Testis (tissue), 3 donors: ENCODE data around the gene OPN1LW. TPM values are rescaled to one million over a fixed set of nuclear protein-coding genes. Genes with fewer than 3 reads are reported as not detected.

Experiments
- DNase-seq: peaks from one replicate; pipeline ENCODE4 v3.0.0-alpha.2; 2019
- H3K27ac ChIP-seq, 2 donors: fragments of 200-600 bp; sonication (generic); one replicate each; pipeline ENCODE4 v1.5.1; 2019
- H3K27me3 ChIP-seq: fragments of 200-600 bp; sonication (generic); one replicate; pipeline ENCODE4 v1.5.1; 2019
- H3K36me3 ChIP-seq: fragments of 200-600 bp; sonication (generic); one replicate; pipeline ENCODE4 v1.5.1; 2017; ENCODE audit warnings: low read depth; ENCODE audit errors: missing control alignments
- H3K4me1 ChIP-seq: fragments of 200-600 bp; sonication (generic); one replicate; pipeline ENCODE4 v1.5.1; 2019
- H3K4me3 ChIP-seq, 2 donors: fragments of 200-600 bp; sonication (generic); one replicate each; pipeline ENCODE4 v1.5.1; 2017 to 2019
- H3K9me3 ChIP-seq: fragments of 200-600 bp; sonication (generic); one replicate; pipeline ENCODE4 v1.5.1; 2017
- POLR2A ChIP-seq: fragments of 450-650 bp; IDR thresholded peaks from one replicate; pipeline ENCODE4 v1.6.1; 2017; ENCODE audit warnings: antibody characterized with exemption, mild to moderate bottlenecking, moderate library complexity
- WGBS, 2 donors: methylation state at CpG; one replicate each; pipeline ENCODE4 v1.1.5; 2018; 5-methylcytosine and 5-hydroxymethylcytosine counted together
- intact Hi-C: fragments of 100-400 bp; cut with DNase I; formaldehyde crosslinking; loops from one replicate; pipeline ENCODE4 v1.15.1; 2023; ENCODE audit warnings: low total_unique reads
- polyA plus RNA-seq: library from polyadenylated mRNA; stranded (reverse); fragments of 350-450 nt; fragmentation: Illumina TruSeq; extraction: RNeasy Lipid Tissue Mini Kit (QIAGEN cat#74804); gene quantifications from one replicate; pipeline ENCODE4 v1.2.3, GENCODE V29; 2014; ENCODE audit warnings: low read depth, low replicate concordance; ENCODE audit not compliant: insufficient read depth
- total RNA-seq, 2 donors: library from RNA; depleted of rRNA; stranded (reverse); fragments of >200 nt; gene quantifications; one replicate each; pipeline ENCODE4 v1.2.3, GENCODE V29; 2016
- TF ChIP-seq, protein P1 (sequence below), 3 experiments: fragments of 450-650 bp in 2 of 3; fragments of 200-600 bp in 1 of 3; sonication (generic) in 1 of 3; IDR thresholded peaks; one replicate each; pipeline ENCODE4 v1.5.1; 2016 to 2019; ENCODE audit warnings: antibody characterized with exemption in 3 of 3, mild to moderate bottlenecking in 2 of 3, moderate library complexity in 1 of 3

Gene OPN1LW
- total and polyA plus RNA-seq, 3 donors from 2014 or later: 0.31 TPM; not detected in 2

DNA sequence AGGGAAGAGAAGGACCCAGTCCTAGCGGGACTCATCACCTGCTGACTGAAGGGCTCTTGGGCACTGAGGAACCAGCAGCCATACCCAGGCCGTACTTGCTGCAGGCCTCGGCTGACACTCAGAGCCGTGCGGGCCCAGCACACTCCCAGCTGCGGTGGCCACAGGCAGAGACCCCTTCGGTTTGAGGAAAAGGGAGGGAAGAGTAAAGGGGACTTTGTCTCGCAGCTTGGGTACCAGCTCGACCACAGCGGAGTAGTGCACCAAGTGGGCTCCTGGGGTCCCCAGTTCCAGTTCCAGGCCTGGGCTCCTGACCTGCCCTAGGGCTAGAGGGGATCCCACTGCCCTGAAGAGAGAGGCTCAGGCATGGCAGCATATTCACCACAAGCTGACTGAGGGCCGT lies 17.9 kb upstream of the OPN1LW start:
- DNase-seq: no peak
- Histone ChIP-seq H3K4me3 (no peak overlapping the region), H3K4me1 (no peaks in the 10 kb centered on the region), H3K27ac (no peak overlapping the region), H3K36me3 (no peaks in the 10 kb centered on the region), H3K9me3 (no peaks in the 10 kb centered on the region), H3K27me3 (no peaks in the 10 kb centered on the region)
- no peak for TF ChIP-seq POLR2A
- WGBS, 2 donors: 82 to 84% methylated on average over 3 to 8 of the region's 11 CpGs
- intact Hi-C loops: no loop called here

DNA sequence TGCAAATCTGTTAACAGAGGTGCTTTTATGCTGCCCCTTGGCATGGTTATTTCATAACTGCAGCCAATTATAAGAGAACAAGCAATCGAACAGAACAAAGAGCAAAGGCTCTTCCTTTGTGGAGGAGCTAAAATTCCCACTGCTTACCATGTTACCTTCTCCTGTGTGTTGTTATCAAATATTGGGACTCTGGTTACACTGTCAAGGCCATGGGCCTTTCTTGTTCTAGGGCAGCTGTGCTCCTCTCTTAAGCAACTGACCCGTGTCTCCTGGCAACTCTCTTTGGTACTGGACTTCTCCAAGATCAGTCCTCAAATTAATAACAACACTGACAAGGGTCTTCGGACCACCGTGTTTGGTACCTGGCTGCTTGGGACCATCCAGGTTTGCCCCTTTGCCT lies 12.1 kb upstream of the OPN1LW start:
- H3K36me3 ChIP-seq: no peaks in the 10 kb centered on the region
- 40 to 57% methylated on average over 4 of the region's 4 CpGs for WGBS, 2 donors
- no peak for TF ChIP-seq POLR2A
- TF ChIP-seq, protein P1, sequence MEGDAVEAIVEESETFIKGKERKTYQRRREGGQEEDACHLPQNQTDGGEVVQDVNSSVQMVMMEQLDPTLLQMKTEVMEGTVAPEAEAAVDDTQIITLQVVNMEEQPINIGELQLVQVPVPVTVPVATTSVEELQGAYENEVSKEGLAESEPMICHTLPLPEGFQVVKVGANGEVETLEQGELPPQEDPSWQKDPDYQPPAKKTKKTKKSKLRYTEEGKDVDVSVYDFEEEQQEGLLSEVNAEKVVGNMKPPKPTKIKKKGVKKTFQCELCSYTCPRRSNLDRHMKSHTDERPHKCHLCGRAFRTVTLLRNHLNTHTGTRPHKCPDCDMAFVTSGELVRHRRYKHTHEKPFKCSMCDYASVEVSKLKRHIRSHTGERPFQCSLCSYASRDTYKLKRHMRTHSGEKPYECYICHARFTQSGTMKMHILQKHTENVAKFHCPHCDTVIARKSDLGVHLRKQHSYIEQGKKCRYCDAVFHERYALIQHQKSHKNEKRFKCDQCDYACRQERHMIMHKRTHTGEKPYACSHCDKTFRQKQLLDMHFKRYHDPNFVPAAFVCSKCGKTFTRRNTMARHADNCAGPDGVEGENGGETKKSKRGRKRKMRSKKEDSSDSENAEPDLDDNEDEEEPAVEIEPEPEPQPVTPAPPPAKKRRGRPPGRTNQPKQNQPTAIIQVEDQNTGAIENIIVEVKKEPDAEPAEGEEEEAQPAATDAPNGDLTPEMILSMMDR (IDR thresholded peaks at IDR 0.05): no peak
- no peaks in the 10 kb centered on the region for H3K27me3 ChIP-seq
- no peaks in the 10 kb centered on the region for H3K9me3 ChIP-seq
- H3K4me1 ChIP-seq: no peaks in the 10 kb centered on the region
- intact Hi-C loops: no loop called here
- DNase-seq: peak; percentile 54
- no peak overlapping the region for H3K27ac ChIP-seq
- no peak overlapping the region for H3K4me3 ChIP-seq

DNA sequence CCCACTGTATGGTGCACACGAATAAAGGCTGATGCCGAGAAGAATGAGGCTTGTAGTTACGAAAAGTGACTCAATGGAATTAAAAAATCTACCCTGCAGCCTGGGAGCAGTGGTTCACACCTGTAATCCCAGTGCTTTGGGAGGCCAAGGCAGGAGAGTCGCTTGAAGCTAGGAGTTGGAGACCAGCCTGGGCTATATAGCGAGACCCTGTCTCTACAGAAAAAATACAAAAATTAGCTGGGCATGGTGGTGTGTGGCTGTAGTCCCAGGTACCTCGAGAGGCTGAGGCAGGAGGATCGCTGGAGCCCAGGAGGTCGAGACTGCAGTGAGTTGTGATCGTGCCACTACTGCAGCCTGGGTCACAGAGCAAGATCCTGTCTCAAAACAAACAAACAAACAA lies 11.7 kb upstream of the OPN1LW start:
- TF ChIP-seq, protein P1 (IDR thresholded peaks at IDR 0.05): no peak
- TF ChIP-seq POLR2A: no peak
- Histone ChIP-seq H3K4me3 (no peak overlapping the region), H3K4me1 (no peaks in the 10 kb centered on the region), H3K36me3 (no peaks in the 10 kb centered on the region), H3K27ac (no peak overlapping the region), H3K9me3 (no peaks in the 10 kb centered on the region), H3K27me3 (no peaks in the 10 kb centered on the region)
- 73 to 77% methylated on average over 7 to 9 of the region's 9 CpGs for WGBS, 2 donors
- DNase-seq: no peak
- intact Hi-C loops: no loop called here

DNA sequence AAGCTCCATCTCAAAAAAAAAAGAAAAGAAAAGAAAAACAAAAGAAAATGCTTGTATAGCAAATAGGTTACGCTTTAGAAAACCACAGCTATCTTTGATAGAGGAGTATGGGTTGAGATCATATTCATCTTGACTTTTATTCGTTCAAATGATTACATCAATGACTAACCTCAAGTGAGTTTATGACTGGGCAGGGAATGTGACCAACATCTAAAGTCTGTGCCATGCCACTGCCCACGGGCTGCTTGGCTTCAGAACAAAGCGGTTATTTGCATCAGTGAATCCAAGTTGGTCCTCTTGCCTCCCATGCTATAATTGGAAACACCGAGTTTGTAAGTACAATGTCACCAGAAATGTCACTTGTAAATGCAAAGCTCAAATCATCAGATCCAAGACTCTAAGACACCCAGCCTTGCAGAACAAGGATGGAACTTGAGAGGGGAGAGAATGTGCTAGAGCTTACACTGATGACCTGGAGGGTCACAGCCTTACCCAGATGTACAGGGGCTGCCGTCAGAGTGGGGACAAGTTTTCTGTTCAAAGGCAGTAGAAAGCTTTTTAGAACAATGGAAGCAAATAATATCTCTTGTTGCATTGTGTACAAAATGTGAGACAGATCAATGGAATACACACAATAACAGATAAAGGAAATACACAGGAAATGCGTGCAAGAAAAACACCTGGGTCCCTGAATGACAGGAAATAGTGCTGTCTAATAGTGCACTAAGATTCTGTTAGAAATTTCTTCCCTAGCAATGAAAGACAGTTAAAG lies 8.4 kb upstream of the OPN1LW start:
- DNase-seq: no peak
- WGBS, 2 donors: 49 to 70% methylated on average over 7 of the region's 7 CpGs
- Histone ChIP-seq H3K27me3 (no peaks in the 10 kb centered on the region), H3K9me3 (no peaks in the 10 kb centered on the region), H3K4me3 (no peak overlapping the region), H3K27ac (no peak overlapping the region), H3K36me3 (no peaks in the 10 kb centered on the region), H3K4me1 (no peaks in the 10 kb centered on the region)
- intact Hi-C loops: no loop called here
- TF ChIP-seq, protein P1 (IDR thresholded peaks at IDR 0.05): no peak
- no peak for TF ChIP-seq POLR2A

DNA sequence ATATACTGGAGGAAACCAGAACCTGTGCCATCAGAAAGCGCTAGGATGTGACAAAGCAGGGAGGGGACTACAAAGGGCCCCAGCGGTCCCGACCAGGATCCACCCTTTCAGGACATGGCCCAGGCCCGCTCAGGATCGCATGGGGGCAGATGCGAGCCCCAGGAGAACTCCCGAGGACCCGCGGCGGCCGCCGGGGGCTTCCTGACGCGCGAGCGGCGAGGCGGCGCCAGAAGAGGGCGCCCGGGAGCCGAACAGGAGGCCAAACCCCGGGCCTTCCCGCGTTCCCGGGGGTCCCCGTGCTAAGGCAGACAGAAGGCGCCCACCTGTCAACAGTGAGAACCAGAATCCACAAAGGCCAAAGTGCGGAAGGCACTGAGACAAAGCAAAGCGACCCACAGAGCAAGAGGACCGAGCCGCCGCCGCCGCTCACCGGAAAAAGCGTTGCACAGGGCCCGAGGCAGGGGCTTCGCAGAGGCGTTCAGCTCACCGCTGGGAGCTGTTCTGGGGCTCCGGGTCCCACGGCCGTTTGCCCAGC lies 7.3 kb upstream of the OPN1LW start:
- DNase-seq: peak; percentile 75
- H3K27me3 ChIP-seq: no peaks in the 10 kb centered on the region
- peak overlapping the region in 1 of 2 donors; percentile 29 for H3K4me3 ChIP-seq
- H3K36me3 ChIP-seq: no peaks in the 10 kb centered on the region
- peak overlapping the region; percentile 45 to 50 for H3K27ac ChIP-seq
- 3 to 9% methylated on average over 17 to 27 of the region's 44 CpGs for WGBS, 2 donors
- TF ChIP-seq, protein P1 (IDR thresholded peaks at IDR 0.05): peak in 2 of 3 experiments; percentile 52 to 57
- no peak for TF ChIP-seq POLR2A
- intact Hi-C loops: no loop called here
- no peaks in the 10 kb centered on the region for H3K9me3 ChIP-seq
- no peaks in the 10 kb centered on the region for H3K4me1 ChIP-seq
